ENCODE measurements around the gene EXD2.

The EXD2 gene

DNA sequence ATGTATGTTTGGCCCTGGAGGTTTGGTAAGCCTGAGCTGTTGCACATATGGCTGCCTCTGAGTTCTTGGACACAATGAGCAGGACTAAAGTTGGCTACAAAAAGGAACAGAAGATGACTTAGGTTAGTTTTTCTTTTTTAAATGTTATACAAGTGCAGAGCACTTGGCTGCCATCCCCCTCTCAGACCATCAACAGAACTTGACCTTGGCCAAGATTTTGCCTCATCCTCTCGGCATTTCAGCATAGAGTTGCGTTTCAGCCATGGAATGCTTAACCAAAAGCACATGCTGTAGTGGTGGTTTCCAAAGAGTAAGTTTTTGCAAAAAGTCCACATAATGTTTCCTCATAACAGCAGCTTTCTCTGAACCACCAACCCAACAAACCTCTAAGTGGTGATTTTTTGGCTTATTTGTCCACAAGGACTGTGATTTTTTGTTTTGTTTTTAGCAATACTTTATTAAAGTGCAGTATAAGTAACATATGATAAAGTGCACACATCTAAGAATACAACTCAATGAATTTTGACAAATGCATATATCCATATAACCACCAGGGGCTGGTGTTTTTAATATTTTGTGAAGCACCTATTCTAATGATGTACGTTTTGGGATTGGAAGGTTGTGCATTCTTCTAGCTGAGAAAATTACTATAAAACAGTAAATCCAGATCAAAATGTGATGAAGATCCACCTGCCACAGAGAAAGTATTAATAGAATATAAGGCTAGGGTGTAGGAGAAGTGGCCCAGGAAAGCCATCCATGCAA is 56.6 kb downstream of the EXD2 start:
- DNase-seq (ENCODE audit: low spot score): no peak
- no peak overlapping the region for H3K4me3 Mint-ChIP-seq
- H3K27ac Mint-ChIP-seq: no peak overlapping the region
- no peaks in the 10 kb centered on the region for H3K36me3 Mint-ChIP-seq (ENCODE audit: low read depth)
- no peaks in the 10 kb centered on the region for H3K9me3 Mint-ChIP-seq
- H3K4me1 Mint-ChIP-seq (ENCODE audit: low read depth): no peaks in the 10 kb centered on the region
- H3K27me3 Mint-ChIP-seq (ENCODE audit: low read depth): peaks cover 9% of the 10 kb centered on the region

DNA sequence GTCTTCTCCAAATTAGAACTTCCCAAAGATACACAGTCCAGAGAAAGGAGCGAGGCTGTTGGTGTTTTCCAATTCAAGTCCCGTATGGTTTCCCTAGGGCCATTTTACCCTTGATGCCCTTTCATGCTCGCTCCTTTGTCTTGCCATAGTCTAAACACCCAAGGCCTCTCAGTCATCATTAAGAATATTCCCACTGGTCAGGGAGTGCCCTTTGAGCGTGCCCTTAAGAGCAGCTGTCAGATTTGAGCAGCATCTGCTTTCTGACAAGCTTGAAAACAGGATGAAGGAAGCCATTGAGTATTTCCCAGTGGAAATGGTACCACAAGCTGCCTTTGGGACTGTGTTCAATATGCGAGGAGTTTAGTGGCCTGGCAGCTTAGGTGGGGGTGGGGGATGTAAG is 58.3 kb downstream of the EXD2 start:
- Mint-ChIP-seq H3K9me3 (no peaks in the 10 kb centered on the region), H3K4me3 (no peak overlapping the region), H3K27ac (no peak overlapping the region), H3K4me1 (ENCODE audit: low read depth) (no peaks in the 10 kb centered on the region), H3K27me3 (ENCODE audit: low read depth) (peaks cover 17% of the 10 kb centered on the region), H3K36me3 (ENCODE audit: low read depth) (no peaks in the 10 kb centered on the region)
- no peak for DNase-seq (ENCODE audit: low spot score)

DNA sequence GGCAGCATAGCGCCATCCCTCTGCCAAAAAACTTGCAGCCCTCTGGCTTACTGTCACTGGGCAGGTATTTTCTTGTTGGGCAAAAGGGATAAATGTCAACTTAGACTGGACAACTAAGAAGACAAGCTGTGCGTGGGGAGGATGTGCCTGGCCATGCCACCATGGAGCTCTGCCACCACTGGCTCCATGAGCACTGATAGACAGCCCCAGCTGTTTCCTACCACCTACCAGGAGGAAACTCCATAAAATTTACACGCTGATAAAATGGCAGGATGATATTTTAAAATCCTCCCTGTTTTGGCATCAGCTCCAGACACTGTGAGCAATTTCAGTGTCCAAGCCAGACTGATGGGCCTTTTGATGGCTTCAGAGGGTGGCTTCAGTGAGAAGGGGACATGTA is 61.6 kb downstream of the EXD2 start:
- no peak overlapping the region for H3K4me3 Mint-ChIP-seq
- no peaks in the 10 kb centered on the region for H3K36me3 Mint-ChIP-seq (ENCODE audit: low read depth)
- no peaks in the 10 kb centered on the region for H3K9me3 Mint-ChIP-seq
- H3K4me1 Mint-ChIP-seq (ENCODE audit: low read depth): no peaks in the 10 kb centered on the region
- peaks cover 37% of the 10 kb centered on the region for H3K27me3 Mint-ChIP-seq (ENCODE audit: low read depth)
- H3K27ac Mint-ChIP-seq: no peak overlapping the region
- no peak for DNase-seq (ENCODE audit: low spot score)

DNA sequence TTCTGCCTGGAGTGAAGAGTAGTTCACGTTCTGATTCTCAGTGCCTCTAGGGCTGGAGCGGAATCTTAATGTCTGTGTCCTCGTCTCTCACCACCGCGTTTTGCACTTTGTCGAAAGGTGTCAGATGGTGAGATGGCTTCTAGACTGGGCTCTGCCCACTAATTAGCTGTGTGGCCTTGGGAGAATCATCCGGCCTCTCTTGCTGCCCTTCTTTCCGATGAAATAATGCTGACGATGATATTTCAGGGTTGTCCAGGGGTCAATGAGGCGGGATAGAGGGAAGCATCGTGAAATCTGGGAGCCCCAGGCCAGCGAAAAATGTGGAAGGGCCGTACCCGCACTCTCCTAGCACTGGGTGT is 67.8 kb downstream of the EXD2 start:
- Mint-ChIP-seq H3K9me3 (no peaks in the 10 kb centered on the region), H3K4me3 (peak overlapping the region; percentile 9), H3K27me3 (ENCODE audit: low read depth) (peaks cover 72% of the 10 kb centered on the region), H3K4me1 (ENCODE audit: low read depth) (peaks cover 4% of the 10 kb centered on the region), H3K36me3 (ENCODE audit: low read depth) (no peaks in the 10 kb centered on the region), H3K27ac (no peak overlapping the region)
- DNase-seq (ENCODE audit: low spot score): no peak

DNA sequence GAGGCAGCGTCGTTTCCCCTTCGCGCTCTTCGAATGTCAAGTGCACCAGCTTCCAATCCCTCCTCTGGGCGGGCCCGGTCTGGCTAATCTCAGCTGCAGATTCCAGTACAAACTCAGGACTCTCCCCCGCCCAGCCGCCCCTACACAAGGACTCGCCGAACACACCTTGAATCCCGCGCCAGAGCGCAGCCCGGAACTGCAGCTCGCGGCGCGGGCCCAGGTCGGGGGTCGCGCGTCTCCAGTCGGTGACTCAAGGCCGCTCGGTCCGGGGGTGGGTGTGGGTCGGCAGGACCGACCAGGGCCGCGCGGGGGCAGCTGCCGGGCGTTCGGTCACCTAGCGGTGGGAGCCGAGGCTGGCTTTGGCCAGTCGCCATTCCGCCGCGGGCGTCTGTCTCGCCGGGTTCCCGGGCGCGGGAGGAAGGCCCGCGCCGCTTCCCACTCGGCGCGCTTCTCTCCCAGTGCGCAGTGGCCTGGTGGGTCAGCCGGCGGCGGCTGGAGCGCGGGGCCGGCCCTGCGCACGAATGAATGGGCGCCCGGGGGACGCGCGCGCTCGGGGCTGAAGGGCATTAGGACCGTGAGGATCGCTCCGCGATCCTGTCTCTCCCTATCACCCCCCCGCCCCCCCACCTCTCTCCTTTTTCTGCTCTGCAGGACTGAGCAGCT is 68.4 kb downstream of the EXD2 start, which contains the start of gene GALNT16:
Gene GALNT16 (plus strand): TSS at position 632 of the 663 bp plus-strand sequence. CDS start 133 bp downstream, outside the sequence.
- DNase-seq (ENCODE audit: low spot score): no peak
- Mint-ChIP-seq H3K27me3 (ENCODE audit: low read depth) (peaks cover 71% of the 10 kb centered on the region), H3K36me3 (ENCODE audit: low read depth) (no peaks in the 10 kb centered on the region), H3K4me3 (peak within 1 kb of the TSS; percentile 43), H3K9me3 (no peaks in the 10 kb centered on the region), H3K27ac (no peak within 1 kb of the TSS), H3K4me1 (ENCODE audit: low read depth) (peaks cover 4% of the 10 kb centered on the region)

DNA sequence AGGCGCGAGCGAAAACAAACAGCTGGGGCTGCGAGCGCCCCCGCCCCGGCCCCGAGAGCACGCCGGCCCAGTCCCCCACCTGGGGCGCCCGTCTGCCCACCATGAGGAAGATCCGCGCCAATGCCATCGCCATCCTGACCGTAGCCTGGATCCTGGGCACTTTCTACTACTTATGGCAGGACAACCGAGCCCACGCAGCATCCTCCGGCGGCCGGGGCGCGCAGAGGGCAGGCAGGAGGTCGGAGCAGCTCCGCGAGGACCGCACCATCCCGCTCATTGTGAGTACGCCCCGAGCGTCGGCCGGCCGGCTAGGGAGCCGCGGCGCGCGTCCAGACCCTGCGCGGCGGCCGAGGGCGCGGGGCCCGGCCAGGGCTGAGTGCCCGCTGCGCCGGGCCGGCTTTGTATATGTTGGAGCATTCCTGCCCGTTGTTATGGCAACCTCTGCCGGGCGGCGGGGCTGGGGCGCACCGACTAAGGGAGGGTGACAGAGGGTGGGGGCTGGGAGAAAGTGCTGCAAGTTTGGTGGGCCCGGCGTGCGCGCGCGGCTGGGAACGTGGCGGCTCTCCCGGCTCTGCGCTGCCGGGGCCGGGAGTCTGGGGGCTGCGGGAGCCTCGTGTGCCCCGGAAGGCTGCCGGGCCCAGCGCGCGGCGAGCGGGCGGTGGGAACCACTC is 69.0 kb downstream of the EXD2 start:
- peaks cover 4% of the 10 kb centered on the region for H3K4me1 Mint-ChIP-seq (ENCODE audit: low read depth)
- H3K9me3 Mint-ChIP-seq: no peaks in the 10 kb centered on the region
- H3K4me3 Mint-ChIP-seq: peak overlapping the region; percentile 43
- no peaks in the 10 kb centered on the region for H3K36me3 Mint-ChIP-seq (ENCODE audit: low read depth)
- H3K27ac Mint-ChIP-seq: no peak overlapping the region
- DNase-seq (ENCODE audit: low spot score): no peak
- H3K27me3 Mint-ChIP-seq (ENCODE audit: low read depth): peaks cover 71% of the 10 kb centered on the region

DNA sequence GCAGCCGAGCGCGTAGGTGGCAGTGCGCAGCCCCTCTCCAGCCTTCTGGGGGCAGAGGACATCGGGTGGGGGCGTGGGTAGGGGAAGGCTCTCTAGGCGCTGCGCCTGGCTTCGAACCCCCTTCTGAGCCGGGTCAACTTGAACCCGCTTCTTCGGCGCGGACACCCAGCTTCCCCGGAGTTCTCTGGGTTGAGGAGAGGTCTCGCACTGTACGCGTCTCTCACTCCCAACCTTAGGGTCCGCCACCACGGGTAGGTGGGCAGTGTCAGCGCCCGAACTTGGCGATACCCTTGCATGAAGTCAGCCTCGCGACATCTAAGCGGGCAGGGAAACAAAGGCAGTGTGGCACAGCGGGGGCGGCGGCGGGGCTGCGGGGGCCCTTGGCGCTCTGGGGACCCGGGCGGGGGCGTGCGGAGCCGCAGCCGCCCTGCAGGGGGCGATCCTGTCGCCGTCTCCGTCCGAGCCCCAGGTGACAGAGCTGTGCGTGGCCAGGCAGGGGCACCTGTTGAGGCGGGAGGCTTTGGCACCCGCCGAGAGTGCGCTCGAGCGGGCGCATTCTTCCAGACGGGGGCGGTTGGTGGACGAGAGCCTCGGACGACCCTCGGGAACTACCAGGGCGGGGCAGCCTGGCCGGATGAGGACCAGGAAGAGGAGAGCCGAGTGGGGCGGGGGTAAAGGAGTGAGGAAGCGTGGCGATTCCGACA is 69.7 kb downstream of the EXD2 start:
- H3K27ac Mint-ChIP-seq: no peak overlapping the region
- H3K9me3 Mint-ChIP-seq: no peaks in the 10 kb centered on the region
- H3K36me3 Mint-ChIP-seq (ENCODE audit: low read depth): no peaks in the 10 kb centered on the region
- H3K4me1 Mint-ChIP-seq (ENCODE audit: low read depth): peaks cover 4% of the 10 kb centered on the region
- peak overlapping the region; percentile 64 for H3K4me3 Mint-ChIP-seq
- no peak for DNase-seq (ENCODE audit: low spot score)
- H3K27me3 Mint-ChIP-seq (ENCODE audit: low read depth): peaks cover 71% of the 10 kb centered on the region

DNA sequence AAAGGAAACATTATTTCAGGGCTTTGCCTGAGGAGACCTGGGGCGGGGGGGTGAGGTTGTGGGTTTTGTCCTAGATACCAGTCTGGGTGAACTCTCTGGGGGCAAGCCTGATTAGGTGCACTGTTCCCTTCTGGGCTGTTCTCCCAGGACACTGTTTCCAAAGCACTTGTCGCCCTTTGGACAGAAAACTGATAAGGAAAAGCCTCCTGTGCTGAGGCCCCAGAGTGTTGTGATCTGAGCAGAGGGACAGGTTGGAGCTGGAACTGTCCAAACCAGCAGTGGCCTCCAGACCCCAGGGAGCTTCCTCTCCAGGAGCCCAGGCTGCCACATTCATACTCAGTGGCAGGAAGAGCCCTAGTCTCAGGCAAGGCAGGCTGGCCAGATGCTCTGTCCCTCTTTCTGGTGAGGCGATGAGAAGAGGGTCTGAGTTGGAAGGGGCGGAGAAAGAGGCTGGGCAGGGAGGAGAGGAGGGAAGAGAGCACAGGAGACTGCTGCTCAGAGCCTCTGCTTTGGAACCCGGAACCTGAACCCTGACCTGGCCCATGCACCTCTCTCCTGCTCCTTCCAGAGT is 70.5 kb downstream of the EXD2 start:
- Mint-ChIP-seq H3K4me3 (peak overlapping the region; percentile 64), H3K27ac (no peak overlapping the region), H3K36me3 (ENCODE audit: low read depth) (no peaks in the 10 kb centered on the region), H3K27me3 (ENCODE audit: low read depth) (peaks cover 65% of the 10 kb centered on the region), H3K9me3 (no peaks in the 10 kb centered on the region), H3K4me1 (ENCODE audit: low read depth) (peaks cover 4% of the 10 kb centered on the region)
- no peak for DNase-seq (ENCODE audit: low spot score)

DNA sequence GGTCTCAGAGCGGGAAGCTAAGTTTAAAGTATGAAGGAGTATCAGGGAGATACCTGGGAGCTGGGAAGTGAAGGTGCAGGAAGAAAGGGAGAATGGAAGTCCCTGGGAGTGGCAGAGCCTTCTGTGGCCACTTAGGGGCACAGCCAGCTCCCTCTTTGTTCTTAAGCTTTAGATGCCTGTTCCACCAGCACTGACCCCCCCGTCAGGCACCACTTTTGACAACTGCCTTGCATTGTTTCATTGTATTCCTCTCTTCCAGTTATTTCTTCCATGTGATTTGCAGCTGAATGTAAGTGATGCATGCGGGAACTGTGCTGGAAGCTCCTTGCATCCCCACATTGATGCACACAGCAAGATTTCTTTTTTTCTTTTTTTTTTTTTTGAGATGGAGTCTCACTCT is 71.2 kb downstream of the EXD2 start:
- no peaks in the 10 kb centered on the region for H3K36me3 Mint-ChIP-seq (ENCODE audit: low read depth)
- H3K4me3 Mint-ChIP-seq: no peak overlapping the region
- no peak overlapping the region for H3K27ac Mint-ChIP-seq
- H3K9me3 Mint-ChIP-seq: no peaks in the 10 kb centered on the region
- peaks cover 62% of the 10 kb centered on the region for H3K27me3 Mint-ChIP-seq (ENCODE audit: low read depth)
- no peak for DNase-seq (ENCODE audit: low spot score)
- H3K4me1 Mint-ChIP-seq (ENCODE audit: low read depth): peaks cover 4% of the 10 kb centered on the region

DNA sequence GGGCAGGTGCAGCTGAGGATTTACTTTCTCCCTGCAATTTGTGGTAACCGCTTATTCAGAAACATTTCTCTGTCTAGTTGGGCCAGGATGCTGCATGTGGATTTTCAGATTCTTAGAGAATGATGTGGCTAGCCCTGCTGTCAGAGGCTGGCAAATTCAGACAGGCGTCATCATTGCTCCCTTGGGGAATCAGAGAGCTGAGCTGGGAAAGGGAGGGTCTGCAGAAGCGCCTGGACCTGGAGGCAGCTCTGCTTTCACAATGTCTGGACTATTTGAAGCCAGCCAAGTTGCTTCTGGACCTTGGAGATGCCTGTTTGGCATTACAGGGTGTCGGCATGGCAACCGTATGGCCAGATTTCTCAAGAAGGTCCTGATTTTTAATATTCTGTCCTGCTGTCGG is 72.1 kb downstream of the EXD2 start:
- Mint-ChIP-seq H3K4me1 (ENCODE audit: low read depth) (peaks cover 4% of the 10 kb centered on the region), H3K36me3 (ENCODE audit: low read depth) (no peaks in the 10 kb centered on the region), H3K27me3 (ENCODE audit: low read depth) (peaks cover 54% of the 10 kb centered on the region)

DNA sequence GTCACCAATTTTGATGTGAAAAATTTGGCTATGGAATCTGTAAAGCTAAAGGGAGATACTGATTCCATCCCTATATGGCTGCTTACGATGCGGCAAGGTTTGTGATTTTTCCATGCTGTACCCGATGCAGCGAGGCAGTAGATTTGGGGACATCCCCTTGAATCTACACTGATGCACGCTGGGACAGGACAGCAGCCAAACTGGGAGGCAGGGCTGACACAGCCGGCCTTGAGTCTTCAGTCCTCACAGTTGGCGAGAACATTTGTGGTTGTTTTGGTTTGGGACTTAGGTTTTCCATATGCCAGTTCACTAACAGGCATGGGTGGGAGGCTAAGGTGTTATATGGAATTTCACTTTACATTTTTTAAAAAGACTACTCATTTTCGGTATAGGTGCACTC is 72.5 kb downstream of the EXD2 start:
- Mint-ChIP-seq H3K4me3 (no peak overlapping the region), H3K27me3 (ENCODE audit: low read depth) (peaks cover 50% of the 10 kb centered on the region)

More for the DNA sequence above, 72.1 kb downstream of the EXD2 start:
- Mint-ChIP-seq H3K4me3 (no peak overlapping the region), H3K27ac (no peak overlapping the region), H3K9me3 (no peaks in the 10 kb centered on the region)
- DNase-seq (ENCODE audit: low spot score): no peak

DNA sequence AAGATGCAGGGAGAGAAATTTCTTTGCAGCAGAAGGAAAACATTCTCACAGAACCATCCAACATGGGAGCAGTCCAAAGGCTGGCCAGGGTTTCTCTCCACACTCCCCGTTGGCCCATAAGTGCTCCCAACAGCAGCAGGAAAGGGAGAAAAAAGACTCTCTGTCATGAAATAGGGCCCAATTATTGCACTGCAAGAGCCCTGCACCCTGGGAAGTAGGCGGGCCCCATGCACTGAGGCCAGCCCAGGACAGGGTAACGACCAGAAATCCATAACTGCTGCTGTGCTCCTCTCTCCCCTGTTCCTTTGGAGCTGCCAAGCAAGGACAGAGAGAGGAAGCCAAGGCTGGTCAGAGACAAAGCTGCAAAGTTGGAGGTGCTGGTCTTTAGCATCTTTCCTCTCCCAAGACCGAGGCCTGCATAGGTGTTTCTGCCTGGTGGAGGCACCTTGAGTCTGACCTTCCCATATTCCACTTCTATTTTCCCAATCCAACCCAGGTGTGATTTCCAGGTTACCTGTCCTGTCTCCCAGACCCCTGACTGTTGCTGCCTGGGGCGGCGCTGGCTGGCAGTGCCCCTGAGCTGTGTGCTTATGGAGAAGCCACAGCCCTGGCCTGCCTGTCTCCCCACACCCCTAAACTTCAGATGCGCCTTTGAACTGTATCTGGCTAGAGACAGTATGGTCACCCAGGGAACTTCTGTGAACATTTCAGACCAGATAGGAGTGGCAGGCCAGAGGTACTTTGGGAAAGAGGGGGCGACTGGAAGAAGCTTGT is 75.5 kb downstream of the EXD2 start:
- Mint-ChIP-seq H3K27ac (no peak overlapping the region), H3K27me3 (ENCODE audit: low read depth) (peaks cover 34% of the 10 kb centered on the region), H3K36me3 (ENCODE audit: low read depth) (no peaks in the 10 kb centered on the region)

More for the DNA sequence above, 72.5 kb downstream of the EXD2 start:
- Mint-ChIP-seq H3K4me1 (ENCODE audit: low read depth) (peaks cover 4% of the 10 kb centered on the region), H3K27ac (no peak overlapping the region), H3K9me3 (no peaks in the 10 kb centered on the region), H3K36me3 (ENCODE audit: low read depth) (no peaks in the 10 kb centered on the region)
- DNase-seq (ENCODE audit: low spot score): no peak

DNA sequence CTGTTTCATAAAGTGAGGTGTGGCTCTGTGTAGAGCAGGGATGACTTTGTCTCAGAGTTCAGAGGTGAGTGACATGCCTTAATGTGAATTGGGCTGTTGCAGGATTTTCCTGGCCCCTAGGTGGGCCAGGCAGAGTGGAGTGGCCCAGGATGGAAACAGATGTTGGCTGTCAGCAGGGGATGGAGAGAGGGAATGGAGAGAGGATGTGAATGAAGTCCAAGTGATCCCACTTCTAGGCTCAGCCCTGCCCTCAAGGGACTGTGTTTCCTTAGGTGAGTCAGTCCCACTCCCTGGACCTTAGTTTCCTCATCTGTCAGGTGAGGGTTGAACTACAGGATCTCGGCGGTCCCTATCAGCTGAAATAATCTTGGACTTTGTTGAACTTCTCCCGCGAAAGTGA is 76.2 kb downstream of the EXD2 start:
- H3K27ac Mint-ChIP-seq: no peak overlapping the region
- no peak for DNase-seq (ENCODE audit: low spot score)
- no peaks in the 10 kb centered on the region for H3K4me1 Mint-ChIP-seq (ENCODE audit: low read depth)
- H3K9me3 Mint-ChIP-seq: no peaks in the 10 kb centered on the region
- no peaks in the 10 kb centered on the region for H3K36me3 Mint-ChIP-seq (ENCODE audit: low read depth)
- H3K4me3 Mint-ChIP-seq: no peak overlapping the region
- peaks cover 26% of the 10 kb centered on the region for H3K27me3 Mint-ChIP-seq (ENCODE audit: low read depth)

More for the DNA sequence above, 75.5 kb downstream of the EXD2 start:
- H3K9me3 Mint-ChIP-seq: no peaks in the 10 kb centered on the region
- no peaks in the 10 kb centered on the region for H3K4me1 Mint-ChIP-seq (ENCODE audit: low read depth)
- H3K4me3 Mint-ChIP-seq: no peak overlapping the region
- no peak for DNase-seq (ENCODE audit: low spot score)
